Immature natural killer cell (primary cell): ENCODE data around the gene TRIM73. TPM values are rescaled to one million over a fixed set of nuclear protein-coding genes. Genes with fewer than 3 reads are reported as not detected.
"Not testable (repeated sequence)": the region's sequence is repeated elsewhere in the genome, so short reads cannot be mapped to it uniquely, and the experiment has no call there.

ENCODE experiments used
- DNase-seq, 3 donors: peaks; one replicate each; pipeline ENCODE4 v3.0.0; 2022; ENCODE audit warnings: mixed read lengths in 1 of 3
- H3K27ac Mint-ChIP-seq, 6 donors: one replicate each; pipeline ENCODE4 v1.8.0; 2020; ENCODE audit warnings: mixed read lengths in 6 of 6, mild to moderate bottlenecking in 5 of 6, inconsistent platforms in 4 of 6, moderate library complexity in 3 of 6
- H3K27me3 Mint-ChIP-seq, 3 donors: one replicate each; pipeline ENCODE4 v1.8.0; 2020 to 2021; ENCODE audit warnings: low read depth in 3 of 3, mild to moderate bottlenecking in 3 of 3, mixed read lengths in 3 of 3, moderate library complexity in 3 of 3, inconsistent platforms in 1 of 3
- H3K36me3 Mint-ChIP-seq, 3 donors: one replicate each; pipeline ENCODE4 v1.8.0; 2020; ENCODE audit warnings: mixed read lengths in 3 of 3, inconsistent platforms in 2 of 3, mild to moderate bottlenecking in 2 of 3
- H3K4me1 Mint-ChIP-seq, 2 donors: one replicate each; pipeline ENCODE4 v1.8.0; 2020; ENCODE audit warnings: inconsistent platforms in 2 of 2, mild to moderate bottlenecking in 2 of 2, mixed read lengths in 2 of 2, moderate library complexity in 1 of 2
- H3K4me3 Mint-ChIP-seq, 5 donors: one replicate each; pipeline ENCODE4 v1.8.0; 2020; ENCODE audit warnings: mild to moderate bottlenecking in 5 of 5, mixed read lengths in 5 of 5, inconsistent platforms in 3 of 5, moderate library complexity in 3 of 5
- H3K9me3 Mint-ChIP-seq, 6 donors: one replicate each; pipeline ENCODE4 v1.8.0; 2020; ENCODE audit warnings: mild to moderate bottlenecking in 6 of 6, mixed read lengths in 6 of 6, inconsistent platforms in 4 of 6, moderate library complexity in 3 of 6
- polyA plus RNA-seq, 3 donors: library from polyadenylated mRNA; unstranded; fragments of 300-500 nt; fragmentation: Illumina TruSeq; gene quantifications; one replicate each; pipeline ENCODE4 v1.2.3, GENCODE V29; 2021

Gene TRIM73
- polyA plus RNA-seq, 3 donors from 2014 or later = 0.20 to 3.6 (median 0.69) TPM

- H3K27ac Mint-ChIP-seq = peak overlapping the region in 5 of 6 donors; percentile 45 to 77 (median 61)
- not testable (repeated sequence) for H3K27me3 Mint-ChIP-seq, DNase-seq, H3K9me3 Mint-ChIP-seq
- peak overlapping the region in 1 of 5 donors; percentile 33 for H3K4me3 Mint-ChIP-seq
- H3K4me1 Mint-ChIP-seq = peaks cover 23 to 24% of the 10 kb centered on the region in 2 donors
- H3K36me3 Mint-ChIP-seq = peaks cover 4 to 12% (median 8%) of the 10 kb centered on the region in 3 donors
Measured at GRCh38 chr7:75423481-75423880, 28.1 kb downstream of the TRIM73 start.

GRCh38 chr7:75439000-75439399 lies 43.6 kb downstream of the TRIM73 start:
- peaks cover 5 to 34% of the 10 kb centered on the region in 2 donors for H3K4me1 Mint-ChIP-seq
- H3K36me3 Mint-ChIP-seq = peaks cover 10 to 47% (median 21%) of the 10 kb centered on the region in 3 donors
- H3K27ac Mint-ChIP-seq = peak overlapping the region in 1 of 6 donors; percentile 70
- not testable (repeated sequence) for DNase-seq, H3K9me3 Mint-ChIP-seq, H3K4me3 Mint-ChIP-seq, H3K27me3 Mint-ChIP-seq

GRCh38 chr7:75442101-75442464 lies 46.7 kb downstream of the TRIM73 start:
- H3K27me3 Mint-ChIP-seq, DNase-seq, H3K9me3 Mint-ChIP-seq: not testable (repeated sequence)
- Mint-ChIP-seq H3K4me3 (peak overlapping the region; percentile 82 to 89 (median 85)), H3K36me3 (peaks cover 6 to 32% (median 14%) of the 10 kb centered on the region in 3 donors), H3K4me1 (peaks cover 5 to 23% of the 10 kb centered on the region in 2 donors), H3K27ac (peak overlapping the region; percentile 75 to 93 (median 90))

GRCh38 chr7:75442465-75443111 lies 47.2 kb downstream of the TRIM73 start:
- H3K36me3 Mint-ChIP-seq = peaks cover 6 to 26% (median 14%) of the 10 kb centered on the region in 3 donors
- H3K4me3 Mint-ChIP-seq = peak overlapping the region; percentile 90 to 98 (median 92)
- peak overlapping the region; percentile 89 to 99 (median 97) for H3K27ac Mint-ChIP-seq
- not testable (repeated sequence) for H3K27me3 Mint-ChIP-seq, H3K9me3 Mint-ChIP-seq
- DNase-seq = peak; percentile 59 to 69 (median 63)
- H3K4me1 Mint-ChIP-seq = peaks cover 5 to 18% of the 10 kb centered on the region in 2 donors

GRCh38 chr7:75449946-75450345 lies 54.5 kb downstream of the TRIM73 start:
- not testable (repeated sequence) for H3K4me1 Mint-ChIP-seq, H3K4me3 Mint-ChIP-seq, H3K36me3 Mint-ChIP-seq, H3K27me3 Mint-ChIP-seq, H3K9me3 Mint-ChIP-seq, H3K27ac Mint-ChIP-seq, DNase-seq

- not testable (repeated sequence) for H3K9me3 Mint-ChIP-seq, H3K4me1 Mint-ChIP-seq, H3K36me3 Mint-ChIP-seq, H3K27me3 Mint-ChIP-seq, H3K4me3 Mint-ChIP-seq, H3K27ac Mint-ChIP-seq
- peak in 1 of 3 donors; percentile 14 for DNase-seq
Measured at GRCh38 chr7:75452494-75452955, 57.1 kb downstream of the TRIM73 start.

Other genes starting within 250 kb of the TRIM73 start
- gene POM121C, start 90.7 kb downstream of the TRIM73 start, polyA plus RNA-seq = 10 to 100 TPM in 1 of 3 donors, 1 to 10 TPM in 2; 3.8 to 38.0 (median 5.1) TPM
- gene SPDYE5, start 96.7 kb downstream of the TRIM73 start, polyA plus RNA-seq = not detected